Stimulated activated CD4-positive, alpha-beta T cell treated with anti-CD3 and anti-CD28 coated beads, Interleukin-12 subunit alpha, Interleukin-12 subunit beta, amount 100 ng/mL, for 4 hours (primary cell): ENCODE data around the gene TANGO6.
"Not testable (repeated sequence)": the region's sequence is repeated elsewhere in the genome, so short reads cannot be mapped to it uniquely, and the experiment has no call there.

Experiments used
- DNase-seq: peaks from one replicate; pipeline ENCODE4 v3.0.0-alpha.2; 2020

TANGO6 gene

GRCh38 chr16:68843482-68844210, at the start of gene TANGO6:
TANGO6 (plus strand) TSS chr16:68843531; CDS start chr16:68843618, 87 bp downstream.
- peak; percentile 94 for DNase-seq

GRCh38 chr16:68798398-68798797, 44.9 kb upstream of the TANGO6 start:
- no peak for DNase-seq

GRCh38 chr16:68800257-68800875, 43.0 kb upstream of the TANGO6 start:
- DNase-seq: peak; percentile 24

GRCh38 chr16:68802190-68802589, 41.1 kb upstream of the TANGO6 start:
- no peak for DNase-seq

GRCh38 chr16:68806422-68806821, 36.9 kb upstream of the TANGO6 start:
- no peak for DNase-seq

GRCh38 chr16:68806981-68807380, 36.4 kb upstream of the TANGO6 start:
- no peak for DNase-seq

GRCh38 chr16:68814516-68814915, 28.8 kb upstream of the TANGO6 start:
- DNase-seq: no peak

GRCh38 chr16:68823401-68824135, 19.8 kb upstream of the TANGO6 start:
- no peak for DNase-seq

GRCh38 chr16:68825427-68825826, 17.9 kb upstream of the TANGO6 start:
- no peak for DNase-seq

GRCh38 chr16:68826652-68827051, 16.7 kb upstream of the TANGO6 start:
- DNase-seq: no peak

- DNase-seq: no peak
Measured at GRCh38 chr16:68833251-68833650, 10.1 kb upstream of the TANGO6 start.

GRCh38 chr16:68834550-68834949, 8.8 kb upstream of the TANGO6 start:
- no peak for DNase-seq

GRCh38 chr16:68835970-68836369, 7.4 kb upstream of the TANGO6 start:
- no peak for DNase-seq

- DNase-seq: no peak
Measured at GRCh38 chr16:68839831-68840230, 3.5 kb upstream of the TANGO6 start.

GRCh38 chr16:68842964-68843481, 308 bp upstream of the TANGO6 start:
- not testable (repeated sequence) for DNase-seq

GRCh38 chr16:68844211-68844564, 857 bp downstream of the TANGO6 start:
- peak; percentile 4 for DNase-seq

GRCh38 chr16:68848786-68849185, 5.5 kb downstream of the TANGO6 start:
- DNase-seq: no peak

GRCh38 chr16:68850481-68850880, 7.2 kb downstream of the TANGO6 start:
- DNase-seq: no peak

- no peak for DNase-seq
Measured at GRCh38 chr16:68851601-68852000, 8.3 kb downstream of the TANGO6 start.

GRCh38 chr16:68857479-68857878, 14.1 kb downstream of the TANGO6 start:
- DNase-seq: no peak

- no peak for DNase-seq
Measured at GRCh38 chr16:68859828-68860227, 16.5 kb downstream of the TANGO6 start.

- DNase-seq: no peak
Measured at GRCh38 chr16:68860978-68861892, 17.9 kb downstream of the TANGO6 start.

GRCh38 chr16:68866933-68867332, 23.6 kb downstream of the TANGO6 start:
- DNase-seq: no peak
